Stimulated activated CD8-positive, alpha-beta memory T cell treated with anti-CD3 and anti-CD28 coated beads, Interleukin-4, amount 100 ng/mL, for 1 hour (primary cell): ENCODE results near the gene RNF2.
"Not testable (repeated sequence)": the region's sequence is repeated elsewhere in the genome, so short reads cannot be mapped to it uniquely, and the experiment has no call there.

ENCODE experiments used
- DNase-seq, 2 donors: peaks; one replicate each; pipeline ENCODE4 v3.0.0-alpha.2; 2020; ENCODE audit warnings: low read depth in 2 of 2, low spot score in 1 of 2

Gene RNF2

DNA sequence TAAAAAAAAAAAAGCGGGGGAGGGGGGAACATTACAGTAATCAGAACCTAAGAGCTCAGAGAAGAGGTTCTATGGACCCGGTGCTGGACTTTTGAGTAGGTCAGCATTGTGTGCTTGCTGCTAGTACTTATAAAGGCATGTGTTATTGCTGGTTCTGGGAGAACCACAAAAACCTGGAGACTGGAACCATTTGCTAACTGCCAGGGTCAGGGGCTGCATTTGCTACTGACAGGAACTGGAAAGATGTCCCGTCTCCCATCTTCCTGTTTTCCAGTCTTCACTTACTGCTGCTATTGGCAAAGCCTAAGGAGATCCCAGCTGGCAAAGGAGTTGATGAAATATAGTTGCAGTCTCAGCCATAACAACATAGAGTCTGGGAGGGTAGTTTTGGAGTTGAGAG lies 4.3 kb downstream of the RNF2 start:
- DNase-seq, result no peak

DNA sequence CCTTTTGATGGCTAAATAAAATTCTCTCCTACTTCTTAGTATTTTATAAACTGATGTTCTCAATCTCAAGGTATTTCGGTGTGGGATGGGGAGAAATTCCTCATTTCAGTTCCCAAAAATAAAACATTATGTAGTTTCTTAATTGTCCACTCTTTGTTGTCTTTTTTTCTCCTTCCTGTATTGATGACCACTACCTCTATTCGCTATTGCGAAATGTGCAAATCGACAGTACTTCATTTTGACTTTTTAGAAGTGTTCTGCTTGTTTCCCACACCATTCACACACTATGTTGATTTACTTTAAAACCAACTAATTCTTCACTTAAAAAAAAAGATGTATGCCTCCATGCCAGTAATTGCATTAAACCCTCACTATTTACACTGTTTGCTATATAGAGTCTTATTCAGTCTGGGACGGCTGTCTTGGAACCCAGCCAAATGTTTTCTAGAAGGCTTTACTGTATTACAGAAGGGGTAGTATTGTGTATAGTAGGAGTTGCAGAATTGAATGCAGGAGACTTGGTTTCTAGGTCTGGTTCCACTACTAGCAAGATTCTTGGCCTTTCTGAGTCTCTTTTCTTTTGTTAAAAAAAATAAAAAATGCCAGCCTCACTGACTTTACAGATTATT lies 5.6 kb downstream of the RNF2 start:
- no peak for DNase-seq

DNA sequence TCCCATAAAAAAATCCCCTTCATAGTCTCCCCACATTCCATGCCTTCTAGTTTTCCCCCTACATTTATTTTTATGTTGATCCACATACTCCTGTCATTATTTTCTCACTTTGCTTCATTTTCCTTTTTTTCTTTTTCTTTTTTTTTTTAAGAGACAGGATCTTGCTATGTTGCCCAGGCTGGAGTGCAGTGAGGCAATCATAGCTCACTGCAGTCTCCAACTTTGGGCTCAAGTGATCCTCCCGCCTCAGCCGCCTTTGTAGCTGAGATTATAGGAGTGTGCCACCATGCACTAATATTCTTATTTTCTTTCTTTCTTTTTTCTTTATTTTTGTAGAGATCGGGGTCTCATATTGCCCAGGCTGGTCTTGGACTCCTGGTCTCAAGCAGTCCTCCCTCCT lies 7.8 kb downstream of the RNF2 start:
- no peak for DNase-seq

DNA sequence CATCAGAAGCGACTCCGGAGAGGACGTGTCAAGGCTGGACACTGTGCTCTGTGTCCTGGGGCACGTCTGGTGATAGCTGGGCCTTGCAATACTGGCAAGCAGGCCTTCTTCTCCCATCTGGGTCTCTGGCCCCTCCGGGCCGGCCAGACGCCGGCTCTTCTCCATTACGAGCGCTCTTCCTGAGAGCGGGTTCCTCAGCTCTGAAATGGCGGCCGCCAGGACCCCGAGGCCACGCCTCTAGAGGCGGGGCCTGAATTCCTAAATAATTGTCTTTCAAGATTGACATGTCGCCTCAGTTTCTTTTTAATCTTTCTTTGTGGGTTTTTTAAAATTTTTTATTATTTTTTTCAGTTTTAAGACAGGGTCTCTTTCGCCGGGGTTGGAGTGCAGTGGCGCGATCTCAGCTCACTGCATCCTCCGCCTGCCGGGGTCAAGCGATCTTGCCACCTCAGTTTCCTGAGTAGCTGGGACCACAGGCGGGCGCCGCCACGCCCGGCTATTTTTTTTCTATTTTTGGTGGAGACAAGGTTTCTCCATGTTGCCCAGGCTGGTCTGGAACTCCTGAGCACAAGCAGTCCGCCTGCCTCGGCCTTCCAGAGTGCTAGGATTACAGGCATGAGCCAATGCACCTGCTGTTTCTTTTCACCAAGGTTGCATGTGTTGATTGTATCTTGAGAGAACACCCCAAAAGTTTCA lies 9.2 kb downstream of the RNF2 start:
- no peak for DNase-seq

DNA sequence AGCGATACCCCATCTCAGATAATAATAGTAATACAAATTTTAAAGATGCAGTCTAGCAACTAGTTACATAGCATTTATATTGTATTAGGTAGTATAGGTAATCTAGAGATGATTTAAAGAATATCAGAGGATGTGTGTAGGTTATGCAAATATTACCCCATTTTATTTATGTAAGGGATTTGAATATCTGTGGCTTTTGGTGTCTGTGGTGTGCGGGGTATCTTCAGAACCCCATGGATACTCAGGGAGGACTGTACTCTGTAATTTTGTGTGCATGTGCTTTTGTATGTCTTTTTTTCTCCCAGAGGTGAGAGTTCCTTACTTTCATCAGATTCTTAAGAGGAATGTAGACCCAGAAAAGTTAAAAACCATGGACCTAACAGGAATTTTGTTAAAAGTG lies 12.8 kb downstream of the RNF2 start:
- no peak for DNase-seq

DNA sequence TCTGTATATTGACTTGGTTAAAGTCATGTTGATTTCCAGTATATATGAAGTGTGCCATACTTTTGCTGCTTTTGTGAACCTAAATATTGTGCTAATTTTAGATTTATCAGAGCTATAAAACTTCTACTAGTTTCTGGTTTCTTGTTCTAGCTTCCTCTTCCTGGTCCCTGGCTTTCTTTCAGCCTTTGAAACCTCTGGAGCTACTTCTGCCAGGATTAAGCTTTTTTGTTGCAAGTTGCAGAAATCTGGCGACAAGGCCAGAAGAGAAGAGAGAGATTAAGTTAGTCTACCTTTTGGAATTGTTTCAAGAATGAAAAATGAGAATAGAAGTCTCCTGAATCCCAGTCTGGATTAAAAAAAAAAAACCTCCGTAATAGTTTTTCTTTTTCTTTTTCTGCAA lies 13.5 kb downstream of the RNF2 start:
- DNase-seq, result no peak

DNA sequence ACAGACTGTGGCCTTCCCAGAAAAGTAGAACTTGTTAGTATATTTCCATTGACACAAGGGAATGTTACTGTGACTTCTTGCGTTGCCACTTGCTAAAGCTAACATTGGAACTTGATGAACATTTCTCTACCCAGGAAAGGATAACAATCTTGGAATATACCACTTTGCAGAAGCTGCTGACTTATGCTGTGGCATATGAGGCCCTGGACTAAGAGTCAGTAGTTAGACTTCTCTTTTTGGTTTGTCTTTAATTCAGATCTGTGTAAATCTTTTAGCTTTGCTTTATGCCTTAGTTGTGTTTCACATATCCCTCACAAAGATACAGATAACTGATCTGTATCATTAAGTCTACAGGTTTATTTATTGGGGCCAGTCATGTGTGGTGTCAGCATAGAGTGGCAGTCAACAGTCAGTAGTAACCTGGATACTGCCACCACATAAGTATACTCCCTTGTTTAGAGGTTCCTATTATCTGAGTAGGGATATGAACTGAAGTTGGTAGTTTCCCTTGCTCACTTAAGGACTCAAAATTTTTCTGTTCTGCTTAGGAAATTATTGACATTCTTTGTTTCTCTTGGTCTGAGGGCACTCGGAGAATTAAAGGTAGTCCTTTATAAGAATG lies 14.7 kb downstream of the RNF2 start:
- no peak for DNase-seq

DNA sequence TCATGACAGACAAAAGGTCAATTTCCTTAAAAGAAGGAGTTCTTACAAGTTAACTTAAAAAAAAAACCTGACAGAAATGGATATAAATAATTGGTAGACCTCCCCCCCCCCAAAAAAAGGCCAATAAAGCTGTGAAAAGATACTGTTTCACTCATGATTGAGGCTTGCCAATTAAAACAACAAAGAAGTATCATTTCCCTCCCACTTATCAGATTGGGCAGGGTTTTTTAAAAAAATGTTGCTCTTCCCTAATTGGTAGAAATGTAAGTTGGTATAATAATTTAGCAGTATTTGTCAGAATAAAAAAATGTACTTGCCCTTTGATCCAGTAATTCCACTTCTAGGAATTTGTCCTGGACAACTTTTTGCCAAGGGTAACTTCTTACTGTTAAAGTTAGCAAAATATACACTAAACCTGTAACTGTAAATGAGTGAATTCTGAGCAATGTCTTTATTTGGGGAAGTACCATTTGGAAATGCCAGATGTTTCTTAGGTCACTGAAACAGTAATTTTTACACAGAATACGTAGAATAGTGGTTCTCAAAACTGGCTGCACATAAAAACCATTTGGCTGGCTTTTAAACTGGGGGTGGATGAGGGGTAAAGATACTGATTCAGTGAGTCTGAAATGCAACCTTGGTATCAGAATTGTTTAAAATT lies 17.5 kb downstream of the RNF2 start:
- no peak for DNase-seq

DNA sequence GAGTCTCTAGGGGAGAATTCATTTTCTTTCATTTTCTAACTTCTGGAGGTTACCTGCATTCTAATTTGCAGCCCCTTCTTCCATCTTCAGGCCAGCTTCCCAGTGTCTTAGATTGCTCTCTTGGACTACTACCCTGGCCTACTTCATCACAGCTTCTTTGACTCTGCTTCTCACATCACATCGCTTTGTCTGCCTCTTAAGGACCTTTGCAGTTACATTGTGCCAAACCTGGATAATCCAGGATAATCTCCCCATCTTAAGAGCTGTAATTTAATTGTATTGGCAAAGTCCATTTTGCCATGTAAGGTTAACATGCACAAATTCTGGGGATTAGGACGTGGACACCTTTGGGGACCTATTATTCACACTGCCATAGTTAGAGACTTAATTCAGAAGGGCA lies 18.4 kb downstream of the RNF2 start:
- no peak for DNase-seq

DNA sequence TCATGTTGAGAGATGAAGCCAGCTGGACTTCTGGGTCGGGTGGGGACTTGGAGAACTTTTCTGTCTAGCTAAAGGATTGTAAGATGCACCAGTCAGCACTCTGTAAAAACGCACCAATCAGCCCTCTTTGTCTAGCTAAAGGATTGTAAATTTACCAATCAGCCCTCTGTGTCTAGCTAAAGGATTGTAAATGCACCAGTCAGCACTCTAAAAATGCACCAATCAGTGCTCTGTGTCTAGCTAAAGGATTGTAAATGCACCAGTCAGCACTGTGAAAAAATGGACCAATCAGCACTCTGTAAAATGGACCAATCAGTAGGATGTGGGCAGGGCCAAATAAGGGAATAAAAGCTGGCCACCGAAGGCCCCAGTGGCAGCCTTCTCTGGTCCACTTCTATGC lies 19.6 kb downstream of the RNF2 start:
- DNase-seq, result not testable (repeated sequence)

DNA sequence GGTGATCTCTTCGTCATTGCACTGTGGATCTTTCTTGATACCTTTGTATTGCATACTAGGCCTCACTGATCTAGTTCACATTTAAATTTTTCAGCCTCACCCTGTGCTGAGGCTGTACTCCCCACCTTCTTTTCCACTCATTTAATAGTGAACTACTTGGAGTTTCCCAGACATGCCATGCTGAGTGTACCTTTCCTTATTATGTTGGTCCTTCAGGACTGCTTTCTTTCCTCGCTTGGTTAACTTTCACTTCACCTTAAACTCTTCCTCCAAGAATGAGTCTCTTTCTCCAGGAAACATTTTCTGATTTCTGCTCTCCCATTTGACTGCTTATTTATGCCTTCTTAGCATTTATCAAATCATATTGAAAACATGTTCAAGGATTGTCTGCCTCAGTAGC lies 20.8 kb downstream of the RNF2 start:
- DNase-seq, result no peak

DNA sequence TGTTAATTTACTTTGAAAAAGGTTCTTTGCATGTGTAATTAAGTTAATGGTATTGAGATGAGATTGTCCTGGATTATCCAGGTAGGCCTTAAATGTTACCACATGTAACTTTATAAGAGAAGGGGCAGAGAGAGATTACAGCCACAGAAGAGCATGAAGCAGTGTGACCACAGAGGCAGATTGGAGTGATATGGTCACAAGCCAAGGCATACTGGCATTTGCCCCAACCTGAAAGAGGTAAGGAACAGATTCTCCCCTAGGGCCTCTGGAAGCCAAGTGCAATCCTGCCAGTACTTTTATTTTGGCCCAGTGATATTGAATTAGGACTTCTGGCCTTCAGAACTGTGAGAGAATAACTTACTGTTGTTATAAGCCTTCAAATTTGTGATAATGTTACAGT lies 23.0 kb downstream of the RNF2 start:
- no peak for DNase-seq

DNA sequence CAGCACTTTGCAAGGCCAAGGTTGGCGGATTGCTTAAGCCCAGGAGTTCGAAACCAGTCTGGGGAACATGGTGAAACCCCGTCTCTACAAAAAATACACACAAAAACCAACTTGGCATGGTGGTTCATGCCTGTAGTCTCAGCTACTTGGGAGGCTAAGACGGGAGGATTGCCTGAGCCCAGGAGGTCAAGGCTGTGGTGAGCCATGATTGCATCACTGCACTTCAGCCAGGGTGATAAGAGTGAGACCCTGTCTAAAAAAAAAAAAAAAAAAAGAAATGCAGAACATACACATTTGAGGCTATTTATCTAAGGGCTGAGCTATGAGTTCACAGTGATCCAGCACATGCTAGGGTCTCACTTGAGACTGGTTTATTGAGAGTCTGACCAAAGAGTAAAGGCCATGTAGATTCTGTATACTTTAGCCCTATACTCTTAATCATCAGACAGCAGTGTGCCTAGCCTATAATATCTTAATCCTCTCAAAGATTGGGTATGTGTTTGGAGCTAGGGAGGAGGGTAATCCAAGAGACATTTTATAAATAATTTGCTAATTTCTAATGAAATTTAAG lies 23.9 kb downstream of the RNF2 start:
- DNase-seq, result no peak

DNA sequence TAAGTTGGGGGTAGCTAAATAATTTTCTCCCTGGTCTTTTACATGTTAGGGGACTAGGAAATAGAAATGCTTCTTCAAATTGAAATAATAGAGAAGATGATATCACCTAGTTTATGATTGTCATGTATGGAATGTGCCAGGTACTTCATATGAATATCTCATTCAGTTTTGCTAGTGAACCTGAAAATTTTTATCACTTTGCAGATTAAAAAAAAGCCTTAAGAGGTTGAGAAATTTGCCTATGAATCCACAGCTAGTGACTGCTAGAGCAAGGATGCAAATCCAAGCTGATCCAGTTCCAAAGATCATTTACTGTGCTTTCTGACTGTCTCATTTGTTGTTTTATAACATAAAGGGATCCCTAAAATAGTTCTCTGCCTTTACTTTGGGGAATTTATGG lies 24.7 kb downstream of the RNF2 start:
- DNase-seq, result no peak

DNA sequence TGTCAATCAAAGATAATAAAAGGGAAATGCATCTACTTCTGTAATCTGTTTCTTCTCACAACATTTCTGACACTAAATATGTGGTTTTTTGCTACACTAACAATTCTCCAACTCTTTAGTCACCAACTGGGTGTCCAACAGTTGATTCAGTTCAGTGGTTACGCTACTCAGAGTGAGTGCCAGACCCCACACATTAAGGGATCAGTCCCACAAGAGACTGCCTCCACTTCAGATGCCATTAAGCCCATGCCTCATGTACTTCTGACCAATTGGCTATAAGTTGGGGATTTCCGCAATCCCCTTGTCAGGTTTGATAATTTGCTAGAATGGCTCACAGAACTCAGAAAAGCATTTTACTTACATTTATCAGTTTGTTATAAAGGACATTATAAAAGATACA lies 28.4 kb downstream of the RNF2 start:
- DNase-seq, result no peak

DNA sequence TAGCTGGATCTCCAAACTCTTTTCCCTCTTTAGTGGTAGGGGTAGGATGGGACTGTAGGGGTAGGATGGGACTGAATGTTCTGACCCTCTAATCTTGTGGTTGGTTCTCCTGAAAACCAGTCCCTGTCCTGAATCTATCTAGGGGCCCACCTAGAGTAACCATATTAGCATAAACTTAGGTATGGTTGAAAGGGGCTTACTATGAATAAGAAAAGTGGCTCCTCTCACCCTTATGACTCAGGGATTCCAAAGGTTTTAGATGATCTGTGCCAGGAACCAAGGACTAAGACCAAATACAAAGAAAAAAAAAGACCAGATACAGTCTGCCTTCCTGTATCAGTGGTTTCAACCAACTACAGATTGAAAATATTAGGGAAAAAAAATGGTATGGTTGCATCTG lies 28.9 kb downstream of the RNF2 start:
- DNase-seq, result no peak

DNA sequence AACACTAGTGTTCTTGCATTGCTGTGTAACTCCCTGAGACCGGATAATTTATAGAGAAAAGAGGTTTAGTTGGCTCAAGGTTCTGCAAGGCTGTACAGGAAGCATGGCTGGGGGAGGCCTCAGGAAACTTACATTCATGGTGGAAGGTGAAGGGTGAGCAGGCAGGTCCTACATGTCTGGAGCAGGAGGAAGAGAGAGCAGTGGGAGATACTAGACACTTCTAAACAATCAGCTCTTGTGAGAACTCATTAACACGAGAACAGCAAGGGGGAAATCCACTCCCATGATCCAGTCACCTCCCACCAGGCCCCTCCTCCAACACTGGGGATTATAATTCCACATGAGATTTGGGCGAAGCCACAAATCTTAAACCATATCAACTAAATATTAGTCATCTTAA lies 30.1 kb downstream of the RNF2 start:
- DNase-seq, result no peak

DNA sequence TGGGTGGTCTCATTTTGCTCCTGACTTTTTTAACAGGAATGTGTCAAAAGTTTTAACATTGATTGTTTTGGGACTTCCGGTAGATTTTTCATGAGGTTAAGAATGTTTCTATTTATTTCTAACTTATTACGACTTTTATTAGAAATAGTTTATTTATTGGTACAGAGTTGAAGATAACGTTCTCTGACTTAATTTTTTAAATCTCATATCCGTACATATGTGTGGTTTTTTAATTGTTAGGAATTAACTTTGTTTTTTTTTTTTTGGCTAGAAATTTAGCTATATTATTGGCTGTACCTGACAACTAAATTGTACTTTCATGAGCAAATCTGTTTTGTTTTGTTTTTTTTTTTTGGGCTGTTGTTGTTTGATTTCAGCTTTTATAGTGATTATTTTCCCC lies 32.0 kb downstream of the RNF2 start:
- DNase-seq, result no peak

DNA sequence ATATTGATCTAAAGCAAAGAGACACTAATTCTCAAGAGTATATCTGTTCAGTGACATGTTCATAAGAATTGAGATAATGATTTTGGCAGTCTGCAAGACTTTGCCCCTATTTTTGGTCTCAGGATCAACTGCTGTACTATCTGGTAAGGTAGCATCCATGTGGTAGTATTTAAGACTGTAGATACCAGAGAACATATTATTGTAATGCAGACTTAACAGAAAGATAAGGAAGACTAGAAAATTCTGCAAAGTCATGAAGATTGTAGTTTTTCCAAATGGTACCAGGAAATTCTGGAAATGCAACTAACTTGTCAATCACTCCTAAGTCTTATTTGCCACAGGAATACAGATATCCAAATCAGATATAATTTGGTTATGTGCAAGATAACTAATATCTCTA lies 35.1 kb downstream of the RNF2 start:
- DNase-seq, result no peak

DNA sequence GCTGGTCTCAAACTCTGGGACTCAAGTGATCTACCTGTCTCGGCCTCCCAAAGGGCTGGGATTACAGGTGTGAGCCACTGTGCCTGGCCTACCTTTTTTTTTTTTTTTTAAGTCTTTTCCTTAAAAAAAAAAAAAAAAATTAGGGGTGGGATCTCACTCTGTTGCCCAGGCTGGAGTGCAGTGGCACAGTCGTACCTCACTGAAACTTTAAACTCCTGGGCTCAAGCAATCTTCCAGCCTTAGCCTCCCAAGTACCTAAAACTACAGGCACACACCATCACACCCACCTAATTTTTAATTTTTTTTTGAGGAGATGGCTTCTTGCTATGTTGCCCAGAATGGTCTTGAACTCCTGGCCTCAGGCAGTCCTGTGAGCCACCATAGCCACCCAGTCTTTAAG lies 38.5 kb downstream of the RNF2 start:
- no peak for DNase-seq

DNA sequence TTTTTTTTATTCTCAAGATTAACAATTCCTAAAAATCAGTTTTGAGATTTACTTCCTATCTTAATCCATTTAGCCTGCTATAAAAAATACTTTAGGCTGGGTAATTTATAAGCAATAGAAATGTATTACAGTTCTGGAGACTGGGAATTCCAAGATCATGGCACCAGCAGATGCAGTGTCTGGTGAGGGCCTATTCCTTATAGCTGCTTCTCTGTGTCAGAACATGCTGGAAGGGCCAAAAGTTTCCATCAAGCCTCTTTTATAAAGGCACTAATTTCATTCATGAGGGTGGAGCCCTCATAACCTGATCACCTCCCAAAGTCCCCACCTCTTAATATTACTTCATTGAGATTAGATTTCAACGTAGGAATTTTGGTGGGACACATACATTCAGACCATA lies 41.7 kb downstream of the RNF2 start:
- no peak for DNase-seq

DNA sequence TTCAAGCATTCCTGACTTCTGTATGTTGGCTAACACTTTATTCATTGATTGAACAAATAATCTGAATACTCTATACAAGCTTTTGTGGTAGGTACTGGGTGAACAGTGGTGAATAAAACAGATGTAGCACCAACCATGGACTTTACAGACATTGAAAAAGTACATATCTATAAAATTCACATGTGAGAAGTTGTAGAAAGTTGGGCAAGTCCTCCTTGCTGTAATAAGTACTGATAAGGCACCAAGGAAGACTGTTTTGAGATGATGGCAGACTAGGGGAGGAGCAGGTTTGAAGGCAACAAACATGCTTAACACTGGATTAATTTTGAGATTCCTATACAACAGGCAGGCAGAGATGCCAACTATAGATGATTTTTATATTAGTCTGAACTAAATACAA lies 42.4 kb downstream of the RNF2 start:
- no peak for DNase-seq
